Smooth muscle cell (in vitro differentiated cells): Measurements from ENCODE around the gene MANF. TPM values are rescaled to one million over a fixed set of nuclear protein-coding genes. Genes with fewer than 3 reads are reported as not detected.

ENCODE experiments used
- DNase-seq: peaks from one replicate; lab custom pipeline; 2025; ENCODE audit not compliant: unreplicated experiment; lab: John Stamatoyannopoulos, UW
- H2AFZ ChIP-seq: fragments of 200-600 bp; sonication (generic); 2 replicates; pipeline ENCODE4 v1.6.0; 2016; ENCODE audit warnings: antibody characterized with exemption, low read depth, mild to moderate bottlenecking
- H3F3A ChIP-seq: fragments of 200-600 bp; sonication (generic); 2 replicates; pipeline ENCODE4 v1.6.0; 2017; ENCODE audit warnings: antibody characterized with exemption, low read depth
- H3K27ac ChIP-seq: fragments of 200-600 bp; sonication (generic); 2 replicates; pipeline ENCODE4 v1.5.1; 2016; ENCODE audit warnings: low read depth, mild to moderate bottlenecking
- H3K27me3 ChIP-seq: fragments of 200-600 bp; sonication (generic); 2 replicates; pipeline ENCODE4 v1.6.1; 2016; ENCODE audit warnings: low read depth, mild to moderate bottlenecking
- H3K36me3 ChIP-seq: fragments of 200-600 bp; sonication (generic); 2 replicates; pipeline ENCODE4 v1.5.1; 2016; ENCODE audit warnings: low read depth
- H3K4me1 ChIP-seq: fragments of 200-600 bp; sonication (generic); 2 replicates; pipeline ENCODE4 v1.5.1; 2016; ENCODE audit warnings: low read depth
- H3K4me2 ChIP-seq: fragments of 200-600 bp; sonication (generic); 2 replicates; pipeline ENCODE4 v1.6.0; 2016; ENCODE audit warnings: mild to moderate bottlenecking
- H3K4me3 ChIP-seq: fragments of 200-600 bp; sonication (generic); 2 replicates; pipeline ENCODE4 v1.5.1; 2016; ENCODE audit warnings: mild to moderate bottlenecking
- H3K79me2 ChIP-seq: fragments of 200-600 bp; sonication (generic); 2 replicates; pipeline ENCODE4 v1.6.0; 2016; ENCODE audit warnings: low read depth, mild to moderate bottlenecking
- H3K9ac ChIP-seq: fragments of 200-600 bp; sonication (generic); 2 replicates; pipeline ENCODE4 v1.6.0; 2016; ENCODE audit warnings: low read depth
- H3K9me3 ChIP-seq: fragments of 200-600 bp; sonication (generic); replicated peaks from 2 replicates; pipeline ENCODE4 v1.5.1; 2016; ENCODE audit warnings: low read depth
- H4K20me1 ChIP-seq: fragments of 200-600 bp; sonication (generic); 2 replicates; pipeline ENCODE4 v1.6.0; 2016; ENCODE audit warnings: low read depth
- WGBS: methylation state at CpG from one replicate; pipeline ENCODE4 v1.1.7; 2016; ENCODE audit warnings: low lambda C conversion rate; 5-methylcytosine and 5-hydroxymethylcytosine counted together
- polyA plus RNA-seq: library from polyadenylated mRNA; unstranded; fragments of >200 nt; fragmentation: Nextera tagmentation; extraction: Ambion mirVana; gene quantifications from 2 replicates; pipeline ENCODE4 v1.2.1, GENCODE V29; 2016
- total RNA-seq: library from RNA; depleted of rRNA; stranded (reverse); fragments of >200 nt; gene quantifications from 2 replicates; pipeline ENCODE4 v1.2.3, GENCODE V29; 2014
- TF ChIP-seq, protein P1 (sequence below): fragments of 200-600 bp; sonication (generic); IDR thresholded peaks from 2 replicates; pipeline ENCODE4 v1.5.1; 2017; ENCODE audit warnings: borderline replicate concordance, mild to moderate bottlenecking, antibody characterized with exemption; ENCODE audit not compliant: insufficient read depth, poor library complexity, severe bottlenecking

The MANF gene
- total and polyA plus RNA-seq, 2 experiments from 2014 or later: 135 to 191 TPM

DNA sequence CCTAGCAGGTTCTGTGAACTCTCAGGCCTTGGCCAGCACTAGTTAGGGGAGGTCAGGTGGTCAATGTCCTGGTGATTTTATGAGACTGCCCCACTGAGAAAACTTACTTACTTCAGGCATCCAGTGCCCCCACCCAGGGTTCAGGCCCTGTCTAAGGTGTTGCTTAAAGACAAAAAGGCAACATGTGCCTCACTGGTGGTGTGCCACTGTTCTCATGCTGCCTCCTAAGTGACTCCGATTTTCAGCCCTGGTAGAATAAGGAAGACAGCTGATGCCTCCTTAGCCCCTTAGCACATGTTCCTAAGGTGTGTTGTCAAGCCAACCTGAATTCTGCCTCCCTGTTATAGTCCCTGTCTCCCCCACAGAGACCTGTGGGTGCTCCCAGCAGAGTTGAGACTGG is 11.3 kb downstream of the MANF start:
- H3K9me3 ChIP-seq: no peaks in the 10 kb centered on the region
- no peak for DNase-seq
- H4K20me1 ChIP-seq: peaks cover 47% of the 10 kb centered on the region
- WGBS: 96% methylated on average over 1 of the region's 1 CpG
- no peak overlapping the region for H3K4me2 ChIP-seq
- no peak overlapping the region for H2AFZ ChIP-seq
- TF ChIP-seq, protein P1, sequence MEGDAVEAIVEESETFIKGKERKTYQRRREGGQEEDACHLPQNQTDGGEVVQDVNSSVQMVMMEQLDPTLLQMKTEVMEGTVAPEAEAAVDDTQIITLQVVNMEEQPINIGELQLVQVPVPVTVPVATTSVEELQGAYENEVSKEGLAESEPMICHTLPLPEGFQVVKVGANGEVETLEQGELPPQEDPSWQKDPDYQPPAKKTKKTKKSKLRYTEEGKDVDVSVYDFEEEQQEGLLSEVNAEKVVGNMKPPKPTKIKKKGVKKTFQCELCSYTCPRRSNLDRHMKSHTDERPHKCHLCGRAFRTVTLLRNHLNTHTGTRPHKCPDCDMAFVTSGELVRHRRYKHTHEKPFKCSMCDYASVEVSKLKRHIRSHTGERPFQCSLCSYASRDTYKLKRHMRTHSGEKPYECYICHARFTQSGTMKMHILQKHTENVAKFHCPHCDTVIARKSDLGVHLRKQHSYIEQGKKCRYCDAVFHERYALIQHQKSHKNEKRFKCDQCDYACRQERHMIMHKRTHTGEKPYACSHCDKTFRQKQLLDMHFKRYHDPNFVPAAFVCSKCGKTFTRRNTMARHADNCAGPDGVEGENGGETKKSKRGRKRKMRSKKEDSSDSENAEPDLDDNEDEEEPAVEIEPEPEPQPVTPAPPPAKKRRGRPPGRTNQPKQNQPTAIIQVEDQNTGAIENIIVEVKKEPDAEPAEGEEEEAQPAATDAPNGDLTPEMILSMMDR: no peak
- H3K27ac ChIP-seq: peak overlapping the region; percentile 0
- H3K4me3 ChIP-seq: no peak overlapping the region
- no peaks in the 10 kb centered on the region for H3K27me3 ChIP-seq
- H3K36me3 ChIP-seq: no peaks in the 10 kb centered on the region
- H3F3A ChIP-seq: peaks cover 27% of the 10 kb centered on the region
- peaks cover 25% of the 10 kb centered on the region for H3K4me1 ChIP-seq
- H3K9ac ChIP-seq: no peak overlapping the region
- peaks cover 43% of the 10 kb centered on the region for H3K79me2 ChIP-seq

DNA sequence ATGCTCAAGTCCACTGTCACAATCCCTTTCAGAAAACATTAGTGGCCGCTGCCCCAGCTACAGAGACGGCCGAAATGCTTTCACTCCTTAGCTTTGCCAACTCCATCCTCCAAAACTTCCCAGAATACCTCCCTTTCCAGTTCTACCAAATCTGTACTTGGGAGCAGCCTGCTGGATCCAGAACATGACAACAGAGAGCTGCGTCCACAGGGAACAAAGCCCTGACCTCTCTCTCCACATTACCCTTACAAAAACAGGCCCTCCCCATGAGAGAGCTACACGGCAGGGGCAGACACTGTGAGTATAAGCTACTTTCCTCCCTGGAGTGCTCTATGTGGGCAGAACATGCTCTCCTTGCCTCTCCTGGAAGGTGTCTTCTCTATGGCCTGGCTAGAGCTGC is 12.3 kb downstream of the MANF start:
- H4K20me1 ChIP-seq: peaks cover 43% of the 10 kb centered on the region

DNA sequence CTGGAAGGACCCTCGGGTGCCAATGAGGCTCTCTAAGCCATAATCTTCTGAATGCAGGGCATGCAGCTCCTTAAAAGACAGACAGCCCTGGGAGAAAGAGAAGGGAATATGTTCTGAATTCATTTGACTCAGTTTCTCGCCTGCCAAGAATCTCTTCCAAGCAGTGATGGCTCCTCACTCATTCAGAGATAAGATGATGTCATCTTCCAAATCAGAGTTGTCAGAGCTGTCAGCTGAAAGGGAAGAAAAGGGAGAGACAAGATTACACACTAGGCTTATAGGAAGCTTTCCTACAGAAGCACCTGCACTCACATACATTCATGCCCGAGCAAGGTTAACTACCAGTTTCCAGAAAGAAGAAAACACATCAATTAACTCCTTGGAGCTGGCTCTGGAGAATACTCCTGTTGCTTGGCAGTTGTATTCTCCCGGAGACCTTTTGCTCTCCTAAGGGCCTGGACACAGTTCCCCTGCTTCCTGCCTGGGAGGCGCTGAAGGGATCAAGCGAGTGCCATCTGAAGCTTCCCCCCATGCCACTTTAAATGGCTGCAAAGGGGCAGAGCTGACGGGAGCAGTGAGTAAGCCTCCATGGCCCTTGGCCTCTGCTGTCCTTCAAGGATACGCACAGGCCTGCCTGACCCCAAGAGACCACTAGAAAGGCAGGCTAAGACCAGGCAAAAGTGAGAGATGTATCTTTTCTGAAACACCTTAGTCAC is 13.7 kb downstream of the MANF start:
- no peaks in the 10 kb centered on the region for H3K36me3 ChIP-seq
- H2AFZ ChIP-seq: no peak overlapping the region
- DNase-seq: no peak
- H4K20me1 ChIP-seq: peaks cover 31% of the 10 kb centered on the region
- no peak overlapping the region for H3K4me3 ChIP-seq
- H3K9ac ChIP-seq: no peak overlapping the region
- H3F3A ChIP-seq: peaks cover 23% of the 10 kb centered on the region
- H3K4me2 ChIP-seq: no peak overlapping the region
- WGBS: 92% methylated on average over 8 of the region's 8 CpGs
- H3K79me2 ChIP-seq: peaks cover 21% of the 10 kb centered on the region
- peaks cover 16% of the 10 kb centered on the region for H3K4me1 ChIP-seq
- TF ChIP-seq, protein P1: no peak
- no peaks in the 10 kb centered on the region for H3K9me3 ChIP-seq
- H3K27me3 ChIP-seq: no peaks in the 10 kb centered on the region
- H3K27ac ChIP-seq: peak overlapping the region; percentile 4

More for the DNA sequence above, 12.3 kb downstream of the MANF start:
- TF ChIP-seq, protein P1: no peak
- Histone ChIP-seq H3K79me2 (peaks cover 35% of the 10 kb centered on the region), H2AFZ (no peak overlapping the region), H3K4me2 (no peak overlapping the region), H3K27ac (no peak overlapping the region), H3K9ac (no peak overlapping the region), H3K27me3 (no peaks in the 10 kb centered on the region), H3K36me3 (no peaks in the 10 kb centered on the region), H3K9me3 (no peaks in the 10 kb centered on the region), H3K4me1 (peaks cover 21% of the 10 kb centered on the region), H3F3A (peaks cover 24% of the 10 kb centered on the region), H3K4me3 (no peak overlapping the region)
- WGBS: 90% methylated on average over 5 of the region's 5 CpGs
- DNase-seq: no peak

DNA sequence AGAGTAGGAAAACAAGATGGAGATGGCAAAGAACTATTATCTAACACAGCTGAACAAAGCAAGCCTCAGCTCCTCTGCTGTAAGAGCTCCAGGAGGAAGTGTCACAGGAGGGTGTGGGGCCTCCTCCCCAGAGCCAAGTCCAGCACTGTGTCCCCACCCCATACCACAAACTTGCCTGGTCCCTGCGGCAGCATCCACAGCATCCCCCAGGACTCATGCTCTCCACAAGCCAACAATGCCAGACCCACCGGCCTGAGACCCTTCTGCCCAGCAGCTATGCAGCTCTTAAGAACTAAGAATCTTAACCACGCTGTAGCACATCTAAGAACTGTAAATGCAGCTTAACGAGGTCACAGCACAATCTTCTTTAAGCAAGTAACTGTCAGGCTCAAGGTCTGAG is 15.1 kb downstream of the MANF start:
- 89% methylated on average over 4 of the region's 4 CpGs for WGBS
- no peak overlapping the region for H2AFZ ChIP-seq
- no peaks in the 10 kb centered on the region for H3K36me3 ChIP-seq
- H3K9ac ChIP-seq: no peak overlapping the region
- no peak overlapping the region for H3K4me3 ChIP-seq
- TF ChIP-seq, protein P1: no peak
- H3K79me2 ChIP-seq: peaks cover 7% of the 10 kb centered on the region
- no peaks in the 10 kb centered on the region for H3K27me3 ChIP-seq
- no peaks in the 10 kb centered on the region for H3K9me3 ChIP-seq
- no peak for DNase-seq
- peaks cover 15% of the 10 kb centered on the region for H3F3A ChIP-seq
- peaks cover 16% of the 10 kb centered on the region for H4K20me1 ChIP-seq
- H3K4me2 ChIP-seq: no peak overlapping the region
- H3K27ac ChIP-seq: no peak overlapping the region
- peaks cover 5% of the 10 kb centered on the region for H3K4me1 ChIP-seq
